Mucosa of gallbladder (tissue), 1 donor: ENCODE measurements around the gene GARNL3. TPM values are rescaled to one million over a fixed set of nuclear protein-coding genes. Genes with fewer than 3 reads are reported as not detected.
A peak's percentile ranks its signal among the peaks of the same experiment; 100 is the strongest.

Source experiments
- DNase-seq: peaks from one replicate; pipeline ENCODE4 v3.0.0-alpha.2; 2020; ENCODE audit warnings: low spot score
- total RNA-seq: library from RNA; stranded (reverse); gene quantifications from one replicate; pipeline ENCODE4 v1.2.1, GENCODE V29; 2021
- donor health status: DM: no; HTN: no; CAD: no.

Gene GARNL3
- total RNA-seq, 1 donor from 2014 or later = 17.1 TPM

DNA sequence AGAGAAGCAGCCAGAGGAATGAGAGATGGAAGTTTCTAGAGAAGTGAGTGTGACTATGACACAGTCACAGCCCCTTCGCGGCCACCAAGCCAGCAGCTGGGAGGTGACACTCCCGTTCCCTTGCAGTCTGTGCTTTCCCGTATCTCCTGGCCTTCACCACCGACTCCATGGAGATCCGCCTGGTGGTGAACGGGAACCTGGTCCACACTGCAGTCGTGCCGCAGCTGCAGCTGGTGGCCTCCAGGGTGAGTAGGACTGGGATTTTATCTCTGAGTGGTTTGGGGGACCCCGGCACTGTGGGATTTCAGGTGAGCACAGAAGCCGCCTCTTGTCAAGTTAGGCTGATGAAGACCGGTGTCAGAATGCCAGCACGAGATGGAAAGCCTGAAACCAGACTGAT lies 120.3 kb downstream of the GARNL3 start:
- no peak for DNase-seq

DNA sequence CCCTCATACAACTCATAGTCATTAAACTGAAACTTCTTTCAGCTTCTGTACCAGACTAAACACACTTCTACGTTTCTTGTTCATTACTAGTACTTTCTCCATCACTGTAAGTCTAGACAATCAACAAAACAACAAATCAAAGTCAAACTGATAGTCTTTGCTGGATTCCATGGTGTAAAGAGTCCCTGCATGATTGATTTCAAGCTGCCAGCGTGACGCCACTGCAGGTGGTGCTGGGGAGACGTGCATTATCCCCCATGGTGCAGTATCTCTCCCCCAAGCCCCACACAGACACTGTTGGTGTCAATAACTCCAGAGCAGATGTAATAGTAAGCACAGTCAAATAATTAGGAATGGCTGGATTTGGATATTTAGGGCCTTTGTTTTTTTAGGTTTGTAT lies 121.7 kb downstream of the GARNL3 start:
- no peak for DNase-seq

DNA sequence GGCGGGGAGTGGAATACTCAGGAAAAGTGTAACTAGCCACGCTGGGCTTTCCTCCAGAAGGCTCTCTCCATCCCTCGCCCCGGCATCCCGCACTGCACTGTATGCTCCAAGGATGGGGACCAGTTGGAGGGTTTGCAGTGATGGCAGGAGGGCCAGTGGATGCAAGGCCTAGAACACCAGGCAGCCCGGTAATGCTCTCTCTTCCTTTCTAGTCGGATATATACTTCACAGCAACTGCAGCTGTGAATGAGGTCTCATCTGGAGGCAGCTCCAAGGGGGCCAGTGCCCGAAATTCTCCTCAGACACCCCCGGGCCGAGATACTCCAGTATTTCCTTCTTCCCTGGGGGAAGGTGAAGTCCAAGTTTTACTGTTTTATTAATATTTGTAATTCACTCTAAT lies 122.4 kb downstream of the GARNL3 start:
- no peak for DNase-seq

DNA sequence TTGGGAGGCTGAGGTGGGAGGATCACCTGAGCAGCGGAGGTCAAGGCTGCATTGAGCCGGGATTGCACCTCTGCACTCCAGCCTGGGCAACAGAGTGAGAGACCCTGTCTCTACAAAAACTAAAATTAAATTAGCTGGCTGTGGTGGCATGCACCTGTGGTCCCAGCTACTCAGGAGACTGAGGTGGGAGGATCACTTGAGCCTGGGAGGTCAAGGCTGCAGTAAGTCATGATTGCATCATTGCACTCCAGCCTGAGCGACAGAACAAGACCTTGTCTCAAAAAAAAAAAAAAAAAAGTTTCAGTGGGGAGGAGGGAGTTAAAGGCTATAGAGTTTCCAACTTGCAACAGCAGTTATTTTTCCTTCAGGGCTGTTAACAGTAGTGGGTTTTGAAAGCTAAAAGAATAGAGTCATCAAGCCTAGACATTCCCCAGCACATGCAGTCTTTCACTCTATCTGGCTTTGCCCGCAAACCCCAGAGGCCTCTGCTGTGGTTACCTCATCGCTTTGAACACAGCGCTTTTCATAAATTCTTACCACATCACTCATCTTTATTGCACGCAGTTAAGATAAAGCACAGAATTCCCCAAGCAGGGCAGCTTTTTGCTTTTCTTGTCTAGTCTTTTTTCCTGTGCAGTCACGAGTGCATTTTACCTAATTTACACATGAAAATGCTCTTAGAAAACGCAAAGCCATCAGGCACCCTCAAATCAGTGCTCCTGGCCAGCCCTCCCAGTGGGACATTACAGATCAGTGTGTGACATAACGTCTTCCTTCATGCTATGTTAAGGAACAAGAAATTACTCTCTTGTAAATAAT lies 123.7 kb downstream of the GARNL3 start:
- peak; percentile 54 for DNase-seq

DNA sequence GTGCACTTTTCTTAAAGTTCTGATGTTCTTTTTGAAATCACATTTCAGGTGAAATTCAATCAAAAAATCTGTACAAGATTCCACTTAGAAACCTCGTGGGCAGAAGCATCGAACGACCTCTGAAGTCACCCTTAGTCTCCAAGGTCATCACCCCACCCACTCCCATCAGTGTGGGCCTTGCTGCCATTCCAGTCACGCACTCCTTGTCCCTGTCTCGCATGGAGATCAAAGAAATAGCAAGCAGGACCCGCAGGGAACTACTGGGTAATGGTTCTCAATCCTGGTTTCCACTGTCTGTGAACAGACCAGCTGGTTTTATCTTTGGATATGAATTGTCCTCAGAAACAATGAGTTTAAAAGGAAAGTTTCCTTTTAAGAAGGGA lies 124.3 kb downstream of the GARNL3 start:
- no peak for DNase-seq

DNA sequence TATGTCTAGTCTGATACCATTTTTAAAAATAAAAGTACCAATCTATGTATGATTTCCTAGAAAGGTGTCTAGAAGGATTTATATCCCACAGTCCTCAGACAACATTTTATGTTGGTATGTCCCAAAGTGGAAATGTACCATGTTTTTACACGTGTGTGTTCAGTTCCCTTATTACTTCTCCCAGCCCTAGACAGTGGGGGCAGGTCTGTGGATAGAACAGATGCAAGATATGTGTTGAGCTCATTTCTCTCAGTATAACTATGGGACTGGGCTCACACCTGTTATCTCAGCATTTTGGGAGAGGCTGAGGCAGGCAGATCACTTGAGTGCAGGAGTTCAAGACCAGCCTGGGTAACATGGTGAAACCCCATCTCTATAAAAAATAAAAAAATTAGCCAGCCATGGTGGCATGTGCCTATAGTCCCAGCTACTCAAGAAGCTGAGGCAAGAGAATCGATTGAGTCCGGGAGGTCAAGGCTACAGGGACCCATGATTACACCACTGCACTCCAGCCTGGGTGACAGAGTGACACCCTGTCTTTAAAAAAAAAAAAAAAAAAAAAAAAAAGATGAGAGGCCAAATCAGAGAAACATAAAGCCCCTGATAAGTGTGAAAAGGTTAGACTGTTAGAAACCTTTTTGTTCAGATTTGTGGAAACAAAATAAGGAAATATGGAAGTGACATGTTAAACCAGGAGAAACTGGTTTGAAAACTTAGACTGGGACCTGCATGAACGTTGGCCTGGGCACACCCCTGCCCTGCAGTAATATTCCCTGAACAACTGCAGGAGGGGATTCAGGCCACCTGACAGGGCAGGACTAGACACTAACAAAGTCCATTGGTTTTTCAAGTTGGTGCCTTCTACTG lies 125.0 kb downstream of the GARNL3 start:
- DNase-seq = no peak

DNA sequence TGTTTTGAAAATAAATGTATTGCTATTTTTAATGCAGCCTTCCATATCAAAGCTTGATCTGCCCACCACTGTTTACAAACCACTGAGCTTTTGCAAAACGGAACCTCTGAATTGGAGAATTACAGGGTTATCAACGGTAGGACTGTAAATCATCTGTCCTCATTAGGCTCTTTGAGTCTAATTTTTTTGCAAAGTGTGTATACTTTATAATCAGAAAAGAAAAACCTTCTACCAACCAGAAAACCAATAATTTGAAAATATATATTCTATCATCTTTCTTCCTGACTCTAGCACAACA lies 125.6 kb downstream of the GARNL3 start:
- DNase-seq = no peak

DNA sequence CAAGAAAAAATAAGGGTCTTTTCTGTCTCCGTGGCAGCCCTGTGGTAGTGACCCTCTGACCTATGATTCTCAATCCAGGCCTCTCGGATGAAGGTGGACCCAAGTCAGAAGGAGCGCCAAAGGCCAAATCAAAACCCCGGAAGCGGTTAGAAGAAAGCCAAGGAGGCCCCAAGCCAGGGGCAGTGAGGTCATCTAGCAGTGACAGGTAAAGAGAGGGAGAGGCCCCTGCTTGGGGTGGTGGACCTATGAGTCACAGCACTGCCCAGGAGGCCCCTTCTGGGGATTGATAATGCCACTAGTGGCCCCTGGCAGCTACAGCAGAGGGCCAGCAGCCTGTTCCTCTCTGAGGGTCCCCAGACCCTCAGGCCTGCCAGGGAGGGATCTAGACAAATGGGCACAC lies 126.0 kb downstream of the GARNL3 start:
- no peak for DNase-seq

DNA sequence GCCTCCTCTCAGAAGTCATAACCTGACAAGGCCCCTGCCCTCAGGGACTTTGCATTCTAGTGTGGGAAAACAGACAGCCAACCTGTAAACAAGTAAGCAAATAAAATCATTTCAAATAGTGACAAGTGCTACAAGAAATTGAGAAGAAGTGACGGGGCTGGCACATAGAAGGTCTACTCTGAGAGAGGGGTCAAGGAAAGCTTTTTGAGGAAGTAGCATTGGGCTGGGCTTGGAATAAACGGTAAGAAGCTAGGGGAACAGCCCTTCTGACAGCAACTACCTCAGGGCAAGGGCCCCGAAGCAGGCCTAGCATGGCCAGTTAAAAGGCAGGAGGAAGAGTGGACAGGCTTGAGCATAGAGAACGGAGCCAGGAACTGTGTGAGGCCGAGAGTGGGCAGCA lies 127.6 kb downstream of the GARNL3 start:
- no peak for DNase-seq

DNA sequence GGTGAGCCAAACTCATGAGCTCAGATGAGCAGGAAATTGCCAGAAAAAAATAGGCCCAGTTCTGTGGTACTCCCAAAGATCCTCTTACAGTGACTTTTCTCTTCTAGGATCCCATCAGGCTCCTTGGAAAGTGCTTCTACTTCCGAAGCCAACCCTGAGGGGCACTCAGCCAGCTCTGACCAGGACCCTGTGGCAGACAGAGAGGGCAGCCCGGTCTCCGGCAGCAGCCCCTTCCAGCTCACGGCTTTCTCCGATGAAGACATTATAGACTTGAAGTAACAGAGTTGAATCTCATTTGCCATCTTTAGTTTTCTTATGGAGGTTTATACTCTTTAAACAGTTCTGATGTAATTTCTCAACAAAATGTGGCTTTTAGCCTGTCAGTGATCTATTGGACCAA lies 128.4 kb downstream of the GARNL3 start:
- no peak for DNase-seq

DNA sequence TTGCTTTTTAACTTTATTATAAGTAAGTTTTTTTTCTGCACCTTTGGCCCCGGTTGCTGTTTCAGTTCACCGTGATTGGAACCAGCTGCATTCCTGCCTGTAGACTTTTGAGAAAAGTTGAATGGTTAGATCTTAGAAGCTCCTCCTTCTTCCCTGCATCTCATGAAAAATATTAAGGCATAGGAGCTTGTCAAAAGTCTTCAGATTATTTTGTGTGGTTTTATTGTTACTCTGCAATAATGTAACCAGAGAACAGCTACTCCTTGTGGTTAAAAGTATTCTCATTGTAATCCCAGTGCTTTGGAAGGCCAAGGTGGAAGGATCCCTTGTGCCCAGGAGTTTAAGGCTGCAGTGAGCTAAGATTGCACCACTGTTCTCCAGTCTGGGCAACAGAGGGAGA lies 129.1 kb downstream of the GARNL3 start:
- DNase-seq = no peak

DNA sequence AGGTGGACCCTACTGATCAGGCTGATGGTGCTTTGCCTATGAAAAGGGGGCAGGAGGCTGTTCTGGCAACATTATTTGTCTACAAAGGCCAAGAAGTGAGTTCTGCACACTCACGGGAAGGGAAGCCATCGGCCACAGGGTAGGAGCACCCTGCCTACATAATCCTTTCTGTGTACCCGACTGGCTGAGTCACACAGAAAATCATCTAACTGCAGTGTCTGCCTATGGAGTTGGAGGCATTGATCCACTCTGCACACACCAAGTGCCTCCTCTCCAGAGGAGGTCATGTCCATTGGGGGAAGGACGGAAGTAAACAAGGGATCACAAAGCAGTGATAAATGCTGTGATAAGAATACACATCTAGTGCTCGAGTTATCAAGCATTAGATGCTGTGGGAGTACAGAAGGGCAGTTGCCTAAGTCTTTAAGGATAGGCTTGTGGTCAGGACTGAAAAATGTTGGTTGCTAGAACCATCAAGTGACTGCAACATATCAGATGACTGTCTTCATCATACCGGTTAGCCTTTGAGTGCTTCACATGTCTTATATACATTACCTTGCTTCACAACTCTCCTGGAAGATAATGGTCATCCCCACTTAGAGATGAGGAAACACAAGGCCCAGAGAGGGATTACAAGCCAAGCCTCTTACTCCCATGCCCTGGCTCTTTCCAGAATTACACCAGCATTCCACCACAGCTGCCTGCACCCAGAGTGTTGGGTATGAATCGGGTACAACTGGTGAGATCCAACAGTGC lies 131.1 kb downstream of the GARNL3 start:
- DNase-seq = no peak

DNA sequence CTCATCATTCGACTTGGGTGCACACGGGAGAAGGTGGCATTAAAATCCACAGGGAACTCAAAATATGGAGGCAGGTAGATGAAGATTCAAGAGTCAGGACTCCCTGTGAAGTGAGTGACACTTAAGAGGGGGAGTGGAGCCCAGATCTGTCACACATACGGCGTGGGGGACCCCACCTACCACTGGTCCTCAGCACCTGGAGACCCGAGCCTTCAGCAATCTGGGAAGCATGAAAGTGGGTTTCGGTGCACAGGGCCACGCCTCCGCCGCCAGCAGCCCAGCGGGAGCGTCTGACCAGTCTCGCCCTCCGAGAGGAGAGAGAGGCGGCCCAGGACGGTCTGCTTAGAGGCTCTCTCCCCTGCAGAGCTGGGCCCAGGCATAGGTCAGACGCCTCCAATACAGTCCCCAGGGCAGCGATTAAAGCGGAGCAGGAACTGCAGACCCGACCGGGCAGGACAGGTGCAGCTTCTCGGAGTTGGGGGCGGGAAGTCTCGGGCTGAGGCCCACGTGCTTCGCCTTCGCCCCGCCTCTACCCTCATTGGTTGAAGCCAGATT lies 131.8 kb downstream of the GARNL3 start:
- DNase-seq = no peak

DNA sequence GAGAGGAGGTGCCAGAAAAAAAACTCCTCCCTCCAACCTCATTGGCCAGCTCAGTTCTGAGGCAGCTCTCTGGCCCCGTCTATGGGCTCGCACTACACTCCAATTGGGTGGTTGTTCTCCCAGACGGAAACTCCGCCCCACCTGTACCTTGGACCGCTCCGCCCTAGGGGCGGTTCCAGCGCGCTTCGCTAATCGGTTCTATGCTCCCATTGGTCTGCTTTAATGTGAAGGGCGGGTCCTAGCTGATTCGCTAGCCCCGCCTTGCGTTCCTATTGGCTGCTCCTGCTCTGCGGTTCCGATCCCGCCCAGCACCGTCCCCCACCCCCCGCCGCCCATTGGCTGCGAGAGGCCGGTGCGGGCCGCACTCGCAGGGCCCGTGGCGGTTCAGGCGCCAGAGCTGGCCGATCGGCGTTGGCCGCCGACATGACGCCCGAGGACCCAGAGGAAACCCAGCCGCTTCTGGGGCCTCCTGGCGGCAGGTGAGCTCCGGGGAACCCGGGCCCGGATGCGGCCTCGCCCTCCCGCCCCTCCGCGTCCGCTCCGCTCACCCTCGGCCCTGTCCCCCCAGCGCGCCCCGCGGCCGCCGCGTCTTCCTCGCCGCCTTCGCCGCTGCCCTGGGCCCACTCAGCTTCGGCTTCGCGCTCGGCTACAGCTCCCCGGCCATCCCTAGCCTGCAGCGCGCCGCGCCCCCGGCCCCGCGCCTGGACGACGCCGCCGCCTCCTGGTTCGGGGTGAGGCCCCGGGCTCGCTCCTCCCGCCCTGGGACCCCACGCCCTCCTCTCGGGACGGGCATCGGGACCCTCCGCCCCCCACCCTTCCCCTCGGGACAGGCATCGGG lies 132.5 kb downstream of the GARNL3 start, which contains the start of gene SLC2A8:
Gene SLC2A8 (plus strand): TSS at position 362 of the 838 bp plus-strand sequence. CDS start 62 bp downstream, at position 424.
- DNase-seq = peak; percentile 99

DNA sequence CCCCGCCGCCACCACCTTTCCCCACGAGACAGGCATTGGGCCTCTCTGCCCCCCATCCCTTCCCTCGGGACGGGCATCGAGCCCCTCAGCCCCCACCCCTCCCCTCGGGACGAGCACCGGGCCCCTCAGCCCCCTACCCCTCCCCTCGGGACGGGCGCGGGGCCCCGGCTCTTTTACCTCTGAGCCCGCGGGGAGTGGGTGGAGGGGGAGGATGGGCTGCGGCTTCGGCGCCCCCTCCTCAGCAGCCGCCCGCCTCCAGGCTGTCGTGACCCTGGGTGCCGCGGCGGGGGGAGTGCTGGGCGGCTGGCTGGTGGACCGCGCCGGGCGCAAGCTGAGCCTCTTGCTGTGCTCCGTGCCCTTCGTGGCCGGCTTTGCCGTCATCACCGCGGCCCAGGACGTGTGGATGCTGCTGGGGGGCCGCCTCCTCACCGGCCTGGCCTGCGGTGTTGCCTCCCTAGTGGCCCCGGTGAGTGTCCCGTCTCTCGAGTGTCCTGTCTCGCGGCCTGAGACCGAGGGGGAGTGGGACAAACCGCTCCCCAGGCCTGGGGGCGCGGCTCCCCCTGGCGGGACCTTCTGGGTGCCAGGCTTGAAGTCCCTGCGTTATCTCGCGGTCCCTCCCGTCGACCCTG lies 133.2 kb downstream of the GARNL3 start:
- DNase-seq = no peak

DNA sequence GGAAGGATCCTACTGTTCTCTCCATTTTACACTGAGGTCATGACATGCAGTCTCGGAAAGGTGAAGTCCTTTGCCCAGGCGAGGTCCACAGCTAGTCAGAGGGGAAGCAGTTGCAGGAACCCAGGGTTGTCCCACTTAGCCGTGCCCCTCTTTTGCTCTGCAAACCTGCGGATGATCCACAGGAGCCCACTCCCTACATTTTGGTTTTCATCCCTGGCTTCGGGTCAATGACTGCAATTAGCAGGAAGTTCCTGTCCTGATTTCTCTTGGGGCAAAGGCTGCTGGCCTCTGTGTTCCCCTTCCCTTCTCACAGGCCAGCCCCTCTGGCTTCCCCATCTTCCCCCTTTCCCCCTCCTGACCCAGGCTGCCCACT lies 133.7 kb downstream of the GARNL3 start:
- DNase-seq = no peak

DNA sequence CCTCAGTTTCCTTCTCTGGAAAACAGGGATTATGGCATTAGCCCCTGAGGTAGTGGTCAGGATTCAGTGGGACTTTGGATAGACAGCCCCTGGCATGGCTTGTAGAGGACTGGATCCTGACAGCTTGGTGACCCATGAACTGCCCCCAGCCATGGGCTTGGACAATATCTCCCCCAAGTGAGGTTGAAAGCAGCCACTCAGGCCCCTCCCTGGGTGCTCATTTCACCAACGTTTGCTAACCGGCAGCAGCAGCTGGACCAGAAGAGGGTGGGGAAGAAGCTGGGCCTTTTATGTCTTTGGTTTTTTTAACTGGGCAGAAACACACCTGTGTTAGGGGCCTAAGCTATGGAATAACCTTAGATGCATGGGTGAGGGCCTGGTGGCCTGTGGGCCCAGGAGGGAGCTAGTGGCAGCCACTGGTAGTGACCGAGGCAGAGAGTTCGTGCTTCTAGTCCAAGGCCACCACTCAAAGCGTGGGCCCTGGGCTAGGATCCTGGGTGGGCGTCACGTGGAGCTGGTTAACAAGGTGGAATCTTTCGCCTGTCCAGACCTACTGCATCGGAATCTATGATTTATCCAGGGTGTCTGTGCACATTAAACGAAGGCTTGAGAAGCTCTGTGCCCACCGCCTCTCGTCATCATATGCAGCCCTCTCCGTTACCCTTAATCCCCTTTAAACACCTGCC lies 134.3 kb downstream of the GARNL3 start:
- no peak for DNase-seq

DNA sequence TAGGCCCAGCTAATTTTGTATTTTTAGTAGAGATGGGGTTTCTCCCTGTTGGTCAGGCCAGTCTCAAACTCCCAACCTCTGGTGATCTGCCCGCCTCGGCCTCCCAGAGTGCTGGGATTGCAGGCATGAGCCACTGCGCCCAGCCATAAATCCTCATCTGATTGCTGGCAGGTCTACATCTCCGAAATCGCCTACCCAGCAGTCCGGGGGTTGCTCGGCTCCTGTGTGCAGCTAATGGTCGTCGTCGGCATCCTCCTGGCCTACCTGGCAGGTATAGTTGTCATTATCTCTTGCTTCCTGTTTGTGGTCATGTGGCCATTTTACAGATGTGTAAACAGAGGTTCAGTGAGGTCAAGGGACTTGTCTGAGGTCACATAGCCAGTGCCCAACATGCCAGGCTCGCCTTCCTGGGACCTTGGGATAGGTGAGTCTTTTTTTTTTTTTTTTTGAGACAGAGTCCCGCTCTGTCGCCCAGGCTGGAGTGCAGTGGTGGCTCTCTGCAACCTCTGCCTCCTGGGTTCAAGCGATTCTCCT lies 135.2 kb downstream of the GARNL3 start:
- DNase-seq = no peak

DNA sequence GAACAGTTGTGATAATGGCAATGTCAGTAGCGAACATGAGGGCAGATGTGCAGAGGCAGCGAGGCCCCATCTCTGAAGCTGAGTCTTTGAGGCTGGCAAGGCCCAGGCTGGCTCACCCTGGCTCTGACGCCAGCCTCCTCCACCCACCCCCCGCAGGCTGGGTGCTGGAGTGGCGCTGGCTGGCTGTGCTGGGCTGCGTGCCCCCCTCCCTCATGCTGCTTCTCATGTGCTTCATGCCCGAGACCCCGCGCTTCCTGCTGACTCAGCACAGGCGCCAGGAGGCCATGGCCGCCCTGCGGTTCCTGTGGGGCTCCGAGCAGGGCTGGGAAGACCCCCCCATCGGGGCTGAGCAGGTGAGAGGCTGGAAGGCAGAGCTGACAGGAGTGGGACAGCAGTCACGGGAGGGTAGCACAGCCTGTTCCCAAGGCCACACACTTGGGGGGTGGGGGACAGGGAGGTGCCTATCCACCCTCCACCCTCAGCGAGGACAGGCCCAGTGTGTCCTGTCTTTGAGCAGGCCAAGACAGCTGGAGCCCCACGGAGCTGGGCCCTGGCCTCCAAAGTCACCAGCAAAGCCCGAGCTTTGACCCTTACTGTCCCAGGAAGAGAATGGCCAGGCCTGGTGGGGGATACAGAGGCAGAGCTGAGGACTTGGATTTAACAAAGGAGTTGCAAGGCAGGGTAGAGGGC lies 138.0 kb downstream of the GARNL3 start:
- no peak for DNase-seq
